SKM-1 (cell line): ENCODE data around the gene STRIP1.
A peak's percentile ranks its signal among the peaks of the same experiment; 100 is the strongest.
"Not testable (repeated sequence)": the region's sequence is repeated elsewhere in the genome, so short reads cannot be mapped to it uniquely, and the experiment has no call there.

Experiments used
- DNase-seq: peaks from one replicate; lab custom pipeline; 2025; ENCODE audit not compliant: unreplicated experiment; lab: John Stamatoyannopoulos, UW

STRIP1 gene

GRCh38 chr1:110008971-110009565, 25.4 kb upstream of the STRIP1 start:
- DNase-seq = no peak

DNA sequence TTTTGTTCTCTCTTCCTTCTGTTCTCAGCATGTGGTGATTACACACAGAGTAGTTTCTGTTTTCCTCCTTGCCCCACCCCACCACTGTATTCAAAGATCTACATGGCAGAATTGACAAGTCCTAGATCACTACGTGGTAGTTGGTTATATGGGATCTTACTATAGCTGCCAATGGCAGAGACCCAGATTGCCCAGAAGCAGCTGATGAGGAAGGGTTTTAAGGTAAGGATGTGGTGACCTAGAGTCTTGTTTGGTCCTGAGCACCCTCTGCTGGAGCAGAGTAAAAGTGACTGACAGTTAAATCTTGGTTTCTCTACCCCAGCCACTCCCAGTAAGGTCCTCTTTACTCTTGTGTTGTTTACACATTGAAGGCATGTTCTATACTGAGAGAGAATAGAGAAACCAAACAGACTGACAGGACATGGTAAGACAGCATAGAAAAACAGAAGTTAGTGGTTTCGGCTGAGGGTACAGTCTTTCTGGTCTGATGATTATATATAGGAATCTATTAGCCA, 22.8 kb upstream of the STRIP1 start:
- DNase-seq = peak; percentile 46

GRCh38 chr1:110012100-110012780, 22.2 kb upstream of the STRIP1 start:
- no peak for DNase-seq

- DNase-seq = no peak
Observed at GRCh38 chr1:110017792-110018191, 16.6 kb upstream of the STRIP1 start.

GRCh38 chr1:110018396-110018795, 16.0 kb upstream of the STRIP1 start:
- no peak for DNase-seq

- DNase-seq = no peak
Observed at GRCh38 chr1:110019770-110020169, 14.7 kb upstream of the STRIP1 start.

GRCh38 chr1:110021285-110021684, 13.1 kb upstream of the STRIP1 start:
- no peak for DNase-seq

GRCh38 chr1:110024613-110025012, 9.8 kb upstream of the STRIP1 start:
- no peak for DNase-seq

GRCh38 chr1:110030687-110031086, 3.7 kb upstream of the STRIP1 start:
- not testable (repeated sequence) for DNase-seq

GRCh38 chr1:110032327-110032726, 2.1 kb upstream of the STRIP1 start:
- no peak for DNase-seq

- DNase-seq = no peak
Observed at GRCh38 chr1:110033421-110033820, 1.0 kb upstream of the STRIP1 start.

DNA sequence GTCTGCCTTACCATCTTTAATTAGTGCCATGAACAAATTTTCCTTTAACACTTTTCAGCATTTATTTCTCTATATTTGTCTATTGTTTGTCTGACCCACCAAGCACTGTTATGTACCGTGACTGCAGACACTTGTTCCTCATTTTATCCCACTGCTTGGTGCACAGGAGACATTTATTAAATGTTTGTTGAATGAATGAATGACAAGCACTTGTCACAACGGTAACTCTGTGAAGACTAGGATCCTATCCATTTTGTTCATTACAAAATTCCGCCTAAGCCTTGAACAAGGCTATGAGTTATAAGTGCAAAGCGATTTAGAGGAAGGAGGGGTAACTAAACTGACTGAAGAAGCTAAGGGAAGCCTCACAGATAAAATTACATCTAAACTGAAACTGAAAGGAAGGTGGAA, 379 bp upstream of the STRIP1 start:
- DNase-seq = peak; percentile 42

DNA sequence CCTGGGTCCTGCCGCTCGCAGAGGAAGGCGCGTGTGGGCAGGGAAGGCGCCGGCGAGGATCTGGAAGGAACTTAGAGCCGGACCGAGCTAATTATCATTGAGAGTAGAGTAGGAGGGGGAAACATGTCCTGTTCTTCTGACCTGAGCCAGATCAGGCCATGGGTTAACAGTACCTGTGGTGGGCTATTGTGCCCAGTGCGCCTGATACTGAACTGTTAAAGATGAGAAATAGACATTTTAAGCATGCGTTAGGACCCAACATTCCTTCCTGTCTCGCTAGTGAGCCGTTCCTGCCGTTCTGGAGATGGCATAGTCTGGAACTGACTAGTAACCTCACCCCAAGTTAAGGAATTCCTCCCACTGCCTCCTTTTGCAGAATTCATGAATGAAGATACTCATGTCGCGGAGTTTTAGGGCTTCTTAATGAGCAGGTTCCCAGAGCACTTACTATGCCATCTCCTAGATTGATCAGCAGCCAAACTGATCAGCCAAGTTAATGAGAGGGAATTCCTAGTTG, 870 bp downstream of the STRIP1 start:
- DNase-seq = no peak

- no peak for DNase-seq
Observed at GRCh38 chr1:110038271-110038670, 3.8 kb downstream of the STRIP1 start.

- no peak for DNase-seq
Observed at GRCh38 chr1:110039641-110040040, 5.2 kb downstream of the STRIP1 start.

- DNase-seq = no peak
Observed at GRCh38 chr1:110040548-110040947, 6.1 kb downstream of the STRIP1 start.

DNA sequence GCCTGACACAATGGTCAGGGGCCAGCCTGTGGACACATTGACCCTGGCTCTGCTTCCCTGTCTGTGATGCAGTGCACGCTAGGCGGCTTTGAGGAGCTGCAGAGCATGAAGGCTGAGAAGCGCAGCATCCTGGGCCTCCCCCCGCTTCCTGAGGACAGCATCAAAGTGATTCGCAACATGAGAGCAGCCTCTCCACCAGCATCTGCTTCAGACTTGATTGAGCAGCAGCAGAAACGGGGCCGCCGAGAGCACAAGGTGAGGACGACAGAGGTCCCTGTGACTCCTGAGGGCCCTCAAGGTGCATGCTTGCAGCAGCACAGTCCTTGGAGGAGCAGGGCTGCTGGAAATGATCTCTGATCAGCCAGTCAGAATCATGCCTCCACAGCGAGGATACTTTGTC, 8.6 kb downstream of the STRIP1 start:
- DNase-seq = no peak

DNA sequence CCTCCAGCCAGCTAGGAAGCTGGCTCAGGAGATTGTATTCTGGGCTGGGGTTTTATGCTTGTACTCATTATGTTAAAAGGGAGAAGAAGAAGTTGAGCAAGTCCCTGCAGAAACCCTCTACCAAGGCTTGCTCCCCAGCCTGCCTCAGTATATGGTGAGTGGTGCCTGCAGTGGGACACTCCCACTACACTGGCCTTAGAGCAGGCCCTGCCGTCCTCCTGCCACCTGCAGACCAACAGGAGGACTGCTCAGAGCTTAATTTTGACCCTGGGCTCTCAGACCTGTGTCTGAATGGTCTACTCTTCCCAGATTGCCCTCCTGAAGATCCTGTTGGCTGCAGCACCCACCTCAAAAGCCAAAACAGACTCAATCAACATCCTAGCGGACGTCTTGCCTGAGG, 13.0 kb downstream of the STRIP1 start:
- no peak for DNase-seq

DNA sequence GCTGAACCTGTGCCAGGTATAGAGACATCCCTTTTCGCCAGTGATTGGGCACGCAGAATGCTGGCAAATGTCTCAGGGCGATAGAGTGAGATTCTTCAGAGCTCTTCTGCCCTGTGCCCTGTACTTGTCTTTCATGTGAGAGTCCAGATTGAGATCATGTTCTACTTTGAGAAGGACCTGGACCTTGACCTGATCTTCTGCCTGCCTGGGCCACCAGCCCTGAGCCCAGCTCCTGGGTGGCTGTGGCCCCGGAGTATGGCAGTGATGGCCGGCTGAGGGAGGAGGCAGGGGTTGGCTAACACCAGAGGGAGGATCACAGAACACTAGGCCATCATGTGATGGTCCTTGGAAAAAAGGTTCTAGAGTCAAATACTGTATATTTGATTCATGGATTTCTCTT, 13.8 kb downstream of the STRIP1 start:
- no peak for DNase-seq

DNA sequence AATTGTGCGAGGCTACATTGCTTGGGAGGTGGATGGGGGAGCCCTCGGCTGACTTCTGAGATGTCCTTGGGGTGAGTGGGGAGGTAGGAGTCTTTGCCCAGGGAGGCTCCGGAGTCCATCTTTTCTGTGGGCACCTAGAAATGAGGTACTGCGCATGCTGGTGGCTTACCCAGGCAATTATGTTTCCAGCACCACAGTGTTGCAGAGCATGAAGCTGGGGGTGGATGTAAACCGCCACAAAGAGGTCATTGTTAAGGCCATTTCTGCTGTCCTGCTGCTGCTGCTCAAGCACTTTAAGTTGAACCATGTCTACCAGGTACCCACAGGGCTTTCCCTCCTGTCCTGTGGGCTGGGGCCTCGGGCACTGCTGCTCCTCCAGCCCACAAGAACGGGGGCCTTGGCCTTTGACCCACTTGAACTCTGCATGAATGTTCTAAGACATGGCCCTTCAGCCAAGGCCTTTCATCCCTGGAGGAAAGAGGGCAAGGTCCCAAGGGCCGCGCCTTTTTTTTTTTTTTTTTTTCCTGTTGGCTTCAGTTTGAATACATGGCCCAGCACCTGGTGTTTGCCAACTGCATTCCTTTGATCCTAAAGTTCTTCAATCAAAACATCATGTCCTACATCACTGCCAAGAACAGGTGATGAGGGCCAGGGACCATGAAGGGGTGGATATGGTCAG, 14.6 kb downstream of the STRIP1 start:
- DNase-seq = no peak

- no peak for DNase-seq
Observed at GRCh38 chr1:110049801-110050601, 15.6 kb downstream of the STRIP1 start.
